Embryonic facial prominence (tissue), 1 donor: Measurements from ENCODE around the gene TMEM131L.
"Not testable (repeated sequence)": the region's sequence is repeated elsewhere in the genome, so short reads cannot be mapped to it uniquely, and the experiment has no call there.

ENCODE experiments used
- DNase-seq: peaks from one replicate; pipeline ENCODE4 v3.0.0-alpha.2; 2016; ENCODE audit errors: extremely low spot score

TMEM131L gene

GRCh38 chr4:153647975-153648374 lies 181.8 kb downstream of the TMEM131L start:
- no peak for DNase-seq

GRCh38 chr4:153649572-153649991 lies 183.4 kb downstream of the TMEM131L start:
- DNase-seq: no peak

- DNase-seq: no peak
Measured at GRCh38 chr4:153651116-153651515, 185.0 kb downstream of the TMEM131L start.

- no peak for DNase-seq
Measured at GRCh38 chr4:153651587-153651986, 185.4 kb downstream of the TMEM131L start.

GRCh38 chr4:153652051-153652784 lies 186.1 kb downstream of the TMEM131L start:
- DNase-seq: no peak

GRCh38 chr4:153655002-153655541 lies 188.9 kb downstream of the TMEM131L start:
- DNase-seq: no peak

- no peak for DNase-seq
Measured at GRCh38 chr4:153655928-153656327, 189.8 kb downstream of the TMEM131L start.

- DNase-seq: no peak
Measured at GRCh38 chr4:153661215-153661822, 195.2 kb downstream of the TMEM131L start.

- DNase-seq: no peak
Measured at GRCh38 chr4:153661908-153662307, 195.7 kb downstream of the TMEM131L start.

GRCh38 chr4:153663667-153664066 lies 197.5 kb downstream of the TMEM131L start:
- DNase-seq: no peak

GRCh38 chr4:153666505-153666904 lies 200.3 kb downstream of the TMEM131L start:
- DNase-seq: not testable (repeated sequence)

GRCh38 chr4:153668647-153669046 lies 202.5 kb downstream of the TMEM131L start:
- DNase-seq: no peak

- DNase-seq: no peak
Measured at GRCh38 chr4:153669838-153670237, 203.7 kb downstream of the TMEM131L start.

- DNase-seq: no peak
Measured at GRCh38 chr4:153676486-153676885, 210.3 kb downstream of the TMEM131L start.

GRCh38 chr4:153676984-153677383 lies 210.8 kb downstream of the TMEM131L start:
- DNase-seq: no peak

GRCh38 chr4:153679486-153679885 lies 213.3 kb downstream of the TMEM131L start:
- no peak for DNase-seq

GRCh38 chr4:153683763-153684181 lies 217.6 kb downstream of the TMEM131L start:
- DNase-seq: no peak

- no peak for DNase-seq
Measured at GRCh38 chr4:153684182-153684970, 218.2 kb downstream of the TMEM131L start, which contains the start of gene TLR2. TLR2 (plus strand) TSS chr4:153684280; CDS start chr4:153702908, 18,628 bp downstream.

- no peak for DNase-seq
Measured at GRCh38 chr4:153684971-153685371, 218.8 kb downstream of the TMEM131L start.
